Ovary (tissue), 3 donors: ENCODE data around the gene TOMM22.

Experiments used
- EP300 ChIP-seq: sonication (generic); formaldehyde crosslinking; IDR thresholded peaks from one replicate; pipeline ENCODE4 v1.6.1; 2017; ENCODE audit warnings: antibody characterized with exemption
- POLR2A ChIP-seq: fragments of 450-650 bp; IDR thresholded peaks from one replicate; pipeline ENCODE4 v1.6.1; 2017; ENCODE audit warnings: antibody characterized with exemption, mild to moderate bottlenecking, moderate library complexity
- TF ChIP-seq, protein P1 (sequence below), 3 donors: fragments of 450-650 bp in 2 of 3; fragments of 200-600 bp in 1 of 3; IDR thresholded peaks; one replicate each; pipeline versions ENCODE4 v1.5.1 to v1.8.0; 2016 to 2022; ENCODE audit warnings: antibody characterized with exemption in 3 of 3, mild to moderate bottlenecking in 1 of 3
- donor health status: DM: no; HTN: no; CAD: no.

DNA sequence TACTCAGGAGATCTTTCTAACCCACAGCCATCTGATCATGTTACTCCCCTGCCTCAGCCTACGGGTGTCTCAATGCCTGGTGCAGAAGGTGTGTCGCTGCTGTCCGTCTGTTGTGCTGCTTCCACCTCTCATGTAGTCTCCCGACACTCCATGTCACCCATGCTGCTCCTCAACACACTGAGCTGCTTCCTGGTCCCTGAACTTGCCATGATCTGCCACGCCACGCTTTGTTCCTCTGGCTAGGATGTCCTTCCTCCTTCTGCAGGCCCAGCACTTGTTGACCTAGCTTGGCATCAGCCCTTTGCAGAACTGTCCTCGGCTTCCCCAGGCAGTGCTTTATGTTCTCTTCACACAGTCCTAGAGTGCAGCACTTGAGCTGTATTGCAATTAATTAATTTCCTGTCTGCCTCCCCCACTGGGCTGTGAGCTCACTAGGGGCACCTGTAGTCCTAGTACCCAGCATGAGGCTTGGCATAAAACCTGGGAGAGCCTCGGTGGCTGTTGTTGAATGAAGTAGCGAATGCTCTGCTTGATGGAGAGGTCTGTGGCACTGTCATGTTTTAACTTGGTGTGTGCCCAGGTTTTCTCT is 33.5 kb downstream of the TOMM22 start:
- TF ChIP-seq, protein P1, sequence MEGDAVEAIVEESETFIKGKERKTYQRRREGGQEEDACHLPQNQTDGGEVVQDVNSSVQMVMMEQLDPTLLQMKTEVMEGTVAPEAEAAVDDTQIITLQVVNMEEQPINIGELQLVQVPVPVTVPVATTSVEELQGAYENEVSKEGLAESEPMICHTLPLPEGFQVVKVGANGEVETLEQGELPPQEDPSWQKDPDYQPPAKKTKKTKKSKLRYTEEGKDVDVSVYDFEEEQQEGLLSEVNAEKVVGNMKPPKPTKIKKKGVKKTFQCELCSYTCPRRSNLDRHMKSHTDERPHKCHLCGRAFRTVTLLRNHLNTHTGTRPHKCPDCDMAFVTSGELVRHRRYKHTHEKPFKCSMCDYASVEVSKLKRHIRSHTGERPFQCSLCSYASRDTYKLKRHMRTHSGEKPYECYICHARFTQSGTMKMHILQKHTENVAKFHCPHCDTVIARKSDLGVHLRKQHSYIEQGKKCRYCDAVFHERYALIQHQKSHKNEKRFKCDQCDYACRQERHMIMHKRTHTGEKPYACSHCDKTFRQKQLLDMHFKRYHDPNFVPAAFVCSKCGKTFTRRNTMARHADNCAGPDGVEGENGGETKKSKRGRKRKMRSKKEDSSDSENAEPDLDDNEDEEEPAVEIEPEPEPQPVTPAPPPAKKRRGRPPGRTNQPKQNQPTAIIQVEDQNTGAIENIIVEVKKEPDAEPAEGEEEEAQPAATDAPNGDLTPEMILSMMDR (IDR thresholded peaks at IDR 0.05): no peak
- TF ChIP-seq EP300 (no peak), POLR2A (no peak)
